H9 (cell line): Measurements from ENCODE around the gene TTLL9. TPM values are rescaled to one million over a fixed set of nuclear protein-coding genes. Genes with fewer than 3 reads are reported as not detected.
A peak's percentile ranks its signal among the peaks of the same experiment; 100 is the strongest.

Experiments used
- DNase-seq: peaks from one replicate; pipeline ENCODE4 v3.0.0-alpha.2; 2017
- H2AFZ ChIP-seq: one replicate; pipeline ENCODE4 v1.6.1; 2013; ENCODE audit warnings: mild to moderate bottlenecking, low read length, control low read depth, moderate library complexity
- H2AK5ac ChIP-seq: 2 replicates; pipeline ENCODE4 v1.6.1; 2013; ENCODE audit warnings: low read length, control low read depth, mixed read lengths; ENCODE audit not compliant: insufficient read length
- H2BK120ac ChIP-seq: one replicate; pipeline ENCODE4 v1.6.1; 2013; ENCODE audit warnings: low read depth, mild to moderate bottlenecking, low read length, control low read depth, inconsistent platforms; ENCODE audit not compliant: poor library complexity, severe bottlenecking
- H2BK12ac ChIP-seq: 2 replicates; pipeline ENCODE4 v1.6.1; 2013; ENCODE audit warnings: low read length, control low read depth, mixed read lengths, low read depth; ENCODE audit not compliant: insufficient read length
- H2BK15ac ChIP-seq: 2 replicates; pipeline ENCODE4 v1.6.1; 2013; ENCODE audit warnings: low read depth, low read length, control low read depth
- H2BK20ac ChIP-seq: one replicate; pipeline ENCODE4 v1.6.1; 2013; ENCODE audit warnings: low read depth, mild to moderate bottlenecking, low read length, control low read depth, inconsistent platforms; ENCODE audit not compliant: poor library complexity, severe bottlenecking
- H2BK5ac ChIP-seq: 2 replicates; pipeline ENCODE4 v1.6.1; 2013; ENCODE audit warnings: low read length, control low read depth, mixed read lengths; ENCODE audit not compliant: insufficient read length
- H3K14ac ChIP-seq: 2 replicates; pipeline ENCODE4 v1.6.1; 2013; ENCODE audit warnings: low read length, control low read depth; ENCODE audit not compliant: insufficient read depth
- H3K18ac ChIP-seq: 2 replicates; pipeline ENCODE4 v1.6.1; 2013; ENCODE audit warnings: low read depth, mild to moderate bottlenecking, mixed read lengths, low read length, control low read depth; ENCODE audit not compliant: insufficient read length
- H3K23ac ChIP-seq: 2 replicates; pipeline ENCODE4 v1.6.1; 2013; ENCODE audit warnings: low read length, control low read depth, mixed read lengths, low read depth; ENCODE audit not compliant: insufficient read length
- H3K23me2 ChIP-seq: 2 replicates; pipeline ENCODE4 v1.6.1; 2013; ENCODE audit warnings: low read depth, mild to moderate bottlenecking, mixed read lengths, low read length, control low read depth; ENCODE audit not compliant: insufficient read length, poor library complexity, severe bottlenecking
- H3K27ac ChIP-seq: 2 replicates; pipeline ENCODE4 v1.5.1; 2013; ENCODE audit warnings: low read length, control low read depth, mixed read lengths, low read depth; ENCODE audit not compliant: insufficient read length
- H3K27me3 ChIP-seq: 2 replicates; pipeline ENCODE4 v1.6.1; 2013; ENCODE audit warnings: low read length, control low read depth, inconsistent platforms; ENCODE audit not compliant: insufficient read depth
- H3K4ac ChIP-seq: 2 replicates; pipeline ENCODE4 v1.6.1; 2013; ENCODE audit warnings: low read depth, mild to moderate bottlenecking, control low read depth, inconsistent platforms, low read length, moderate library complexity
- H3K4me1 ChIP-seq: 2 replicates; pipeline ENCODE4 v1.6.1; 2013; ENCODE audit warnings: low read length, control low read depth, inconsistent platforms; ENCODE audit not compliant: insufficient read depth
- H3K4me2 ChIP-seq: 2 replicates; pipeline ENCODE4 v1.6.1; 2013; ENCODE audit warnings: low read length, control low read depth, mixed read lengths; ENCODE audit not compliant: insufficient read length, insufficient read depth
- H3K56ac ChIP-seq: 2 replicates; pipeline ENCODE4 v1.6.1; 2013; ENCODE audit warnings: low read depth, mild to moderate bottlenecking, mixed read lengths, low read length, control low read depth; ENCODE audit not compliant: insufficient read length
- H3K79me1 ChIP-seq: 2 replicates; pipeline ENCODE4 v1.6.1; 2013; ENCODE audit warnings: low read depth, mild to moderate bottlenecking, moderate library complexity, low read length, control low read depth, inconsistent platforms; ENCODE audit not compliant: insufficient read depth, poor library complexity, severe bottlenecking
- H3K79me2 ChIP-seq: 2 replicates; pipeline ENCODE4 v1.6.1; 2013; ENCODE audit warnings: low read length, control low read depth, inconsistent platforms; ENCODE audit not compliant: insufficient read depth
- H3K9ac ChIP-seq: 2 replicates; pipeline ENCODE4 v1.6.1; 2013; ENCODE audit warnings: low read length, control low read depth, mixed read lengths; ENCODE audit not compliant: insufficient read length; ENCODE audit errors: extremely low read depth
- H3K9me3 ChIP-seq: one replicate; pipeline ENCODE4 v1.6.1; 2013; ENCODE audit warnings: low read depth, low read length, inconsistent platforms; ENCODE audit not compliant: control insufficient read depth
- H3T11ph ChIP-seq: one replicate; pipeline ENCODE4 v1.6.1; 2013; ENCODE audit warnings: mild to moderate bottlenecking, low read length, control low read depth, inconsistent platforms
- H4K20me1 ChIP-seq: one replicate; pipeline ENCODE4 v1.6.1; 2013; ENCODE audit not compliant: control insufficient read depth, insufficient read length, insufficient read depth
- H4K5ac ChIP-seq: 2 replicates; pipeline ENCODE4 v1.6.1; 2013; ENCODE audit warnings: low read depth, mild to moderate bottlenecking, mixed read lengths, low read length, control low read depth; ENCODE audit not compliant: insufficient read length
- H4K8ac ChIP-seq: replicated peaks from 2 replicates; pipeline ENCODE4 v1.6.1; 2013; ENCODE audit warnings: low read length, control low read depth, mixed read lengths, low read depth; ENCODE audit not compliant: insufficient read length
- H4K91ac ChIP-seq: 2 replicates; pipeline ENCODE4 v1.6.1; 2013; ENCODE audit warnings: low read depth, mild to moderate bottlenecking, moderate library complexity, mixed read lengths, low read length, control low read depth; ENCODE audit not compliant: insufficient read length
- H3K27ac Mint-ChIP-seq, 3 experiments: 2 replicates in 2 of 3; 3 replicates in 1 of 3; pipeline ENCODE4 v1.8.0; 2020 to 2021; ENCODE audit warnings: mixed read lengths in 3 of 3, mild to moderate bottlenecking in 1 of 3, moderate library complexity in 1 of 3
- H3K27me3 Mint-ChIP-seq: 2 replicates; pipeline ENCODE4 v1.8.0; 2021; ENCODE audit warnings: low read depth, mild to moderate bottlenecking, moderate library complexity, mixed read lengths
- H3K36me3 Mint-ChIP-seq, 3 experiments: 2 replicates in 2 of 3; 3 replicates in 1 of 3; pipeline ENCODE4 v1.8.0; 2020 to 2021; ENCODE audit warnings: low read depth in 3 of 3, mixed read lengths in 3 of 3; ENCODE audit not compliant: insufficient read depth in 1 of 3
- H3K4me1 Mint-ChIP-seq, 2 experiments: 2 replicates each; pipeline ENCODE4 v1.8.0; 2020; ENCODE audit warnings: mixed read lengths in 2 of 2
- H3K4me3 Mint-ChIP-seq, 2 experiments: 2 replicates in 1 of 2; 3 replicates in 1 of 2; pipeline ENCODE4 v1.8.0; 2020 to 2021; ENCODE audit warnings: mild to moderate bottlenecking in 2 of 2, mixed read lengths in 2 of 2, moderate library complexity in 1 of 2
- H3K9me3 Mint-ChIP-seq, 2 experiments: 2 replicates in 1 of 2; 3 replicates in 1 of 2; pipeline ENCODE4 v1.8.0; 2020; ENCODE audit warnings: mild to moderate bottlenecking in 2 of 2, mixed read lengths in 2 of 2, moderate library complexity in 1 of 2
- WGBS: extraction: QIAGEN DNeasy Blood & Tissue Kit; methylation state at CpG from one replicate; pipeline ENCODE4 v1.1.7; 2013; ENCODE audit warnings: missing lambda C conversion rate, low lambda C conversion rate, mixed read lengths; ENCODE audit not compliant: insufficient read length; ENCODE audit errors: extremely low coverage; 5-methylcytosine and 5-hydroxymethylcytosine counted together
- total RNA-seq: library from RNA; stranded (reverse); gene quantifications from 2 replicates; pipeline ENCODE4 v1.2.1, GENCODE V29; 2021
- TF ChIP-seq, protein P1 (sequence below): fragments of 200-600 bp; sonication (generic); conservative IDR thresholded peaks from 3 replicates; pipeline ENCODE4 v1.8.0; 2021; ENCODE audit warnings: antibody characterized with exemption, mild to moderate bottlenecking

The TTLL9 gene
- total RNA-seq, 1 experiment from 2014 or later = 0.20 TPM

DNA sequence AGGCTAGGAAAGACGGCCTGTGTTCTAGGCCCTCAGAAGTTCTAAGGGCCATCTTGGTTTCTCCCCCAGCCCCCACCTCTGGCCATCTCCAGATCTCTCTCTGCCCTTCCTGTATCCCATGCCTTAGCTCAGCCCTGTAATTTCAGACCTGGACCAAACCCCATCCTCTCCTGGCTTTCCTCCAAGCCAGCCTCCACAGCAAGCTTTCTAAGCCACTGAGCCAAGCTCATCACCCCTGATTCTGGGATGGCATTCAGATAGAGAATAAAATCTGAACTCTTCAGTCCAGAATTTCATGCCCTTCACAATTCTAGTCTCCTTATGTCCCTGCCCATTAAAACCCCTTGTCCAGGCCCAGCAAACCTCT is 120.9 kb downstream of the TTLL9 start:
- TF ChIP-seq, protein P1, sequence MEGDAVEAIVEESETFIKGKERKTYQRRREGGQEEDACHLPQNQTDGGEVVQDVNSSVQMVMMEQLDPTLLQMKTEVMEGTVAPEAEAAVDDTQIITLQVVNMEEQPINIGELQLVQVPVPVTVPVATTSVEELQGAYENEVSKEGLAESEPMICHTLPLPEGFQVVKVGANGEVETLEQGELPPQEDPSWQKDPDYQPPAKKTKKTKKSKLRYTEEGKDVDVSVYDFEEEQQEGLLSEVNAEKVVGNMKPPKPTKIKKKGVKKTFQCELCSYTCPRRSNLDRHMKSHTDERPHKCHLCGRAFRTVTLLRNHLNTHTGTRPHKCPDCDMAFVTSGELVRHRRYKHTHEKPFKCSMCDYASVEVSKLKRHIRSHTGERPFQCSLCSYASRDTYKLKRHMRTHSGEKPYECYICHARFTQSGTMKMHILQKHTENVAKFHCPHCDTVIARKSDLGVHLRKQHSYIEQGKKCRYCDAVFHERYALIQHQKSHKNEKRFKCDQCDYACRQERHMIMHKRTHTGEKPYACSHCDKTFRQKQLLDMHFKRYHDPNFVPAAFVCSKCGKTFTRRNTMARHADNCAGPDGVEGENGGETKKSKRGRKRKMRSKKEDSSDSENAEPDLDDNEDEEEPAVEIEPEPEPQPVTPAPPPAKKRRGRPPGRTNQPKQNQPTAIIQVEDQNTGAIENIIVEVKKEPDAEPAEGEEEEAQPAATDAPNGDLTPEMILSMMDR = no peak
- Histone ChIP-seq H2BK5ac (no peak overlapping the region), H3T11ph (no peak overlapping the region), H3K4me1 (no peaks in the 10 kb centered on the region), H2AFZ (no peak overlapping the region), H2BK120ac (no peak overlapping the region), H3K23me2 (no peaks in the 10 kb centered on the region), H3K79me2 (no peaks in the 10 kb centered on the region), H2BK15ac (no peak overlapping the region), H4K91ac (no peak overlapping the region), H3K23ac (no peak overlapping the region), H4K20me1 (no peaks in the 10 kb centered on the region), H3K18ac (no peak overlapping the region), H3K56ac (no peak overlapping the region), H4K8ac (no peak overlapping the region), H2BK20ac (no peak overlapping the region), H3K4me2 (no peak overlapping the region), H2BK12ac (no peak overlapping the region), H3K79me1 (no peaks in the 10 kb centered on the region), H3K9me3 (no peaks in the 10 kb centered on the region), H4K5ac (no peak overlapping the region), H3K14ac (no peak overlapping the region), H3K9ac (no peak overlapping the region), H3K27ac (no peak overlapping the region), H3K4ac (no peak overlapping the region), H2AK5ac (no peak overlapping the region), H3K27me3 (peaks cover 3% of the 10 kb centered on the region; the same call in 1 of the 2 replicates)
- WGBS = no CpG with 5 or more reads among the region's 1 CpG
- H3K27me3 Mint-ChIP-seq = peaks cover 49% of the 10 kb centered on the region
- H3K4me1 Mint-ChIP-seq = peaks cover 2 to 14% of the 10 kb centered on the region in 2 experiments; a peak in 3 of 4 replicates
- DNase-seq = no peak
- H3K27ac Mint-ChIP-seq = peak overlapping the region in 1 of 3 experiments; percentile 20; a peak in 1 of 7 replicates
- no peaks in the 10 kb centered on the region; a peak in 1 of 7 replicates for H3K36me3 Mint-ChIP-seq
- no peaks in the 10 kb centered on the region for H3K9me3 Mint-ChIP-seq
- H3K4me3 Mint-ChIP-seq = no peak overlapping the region
